Uterus (tissue), 4 donors: ENCODE measurements around the gene SDK2. TPM values are rescaled to one million over a fixed set of nuclear protein-coding genes. Genes with fewer than 3 reads are reported as not detected.
A peak's percentile ranks its signal among the peaks of the same experiment; 100 is the strongest.
"Not testable (repeated sequence)": the region's sequence is repeated elsewhere in the genome, so short reads cannot be mapped to it uniquely, and the experiment has no call there.

Source experiments
- DNase-seq, 2 donors: peaks; one replicate each; pipeline ENCODE4 v3.0.0-alpha.2; 2019 to 2020
- H3K27ac ChIP-seq, 2 donors: fragments of 200-600 bp; sonication (generic); 1 replicate in 1 of 2; 2 replicates in 1 of 2; pipeline ENCODE4 v1.5.1; 2016 to 2018
- H3K27me3 ChIP-seq, 2 donors: fragments of 200-600 bp; sonication (generic); one replicate each; pipeline ENCODE4 v1.5.1; 2018 to 2019; ENCODE audit warnings: control low read depth in 1 of 2
- H3K36me3 ChIP-seq, 2 donors: fragments of 200-600 bp; sonication (generic); one replicate each; pipeline ENCODE4 v1.5.1; 2019; ENCODE audit warnings: control low read depth in 1 of 2
- H3K4me1 ChIP-seq, 2 donors: fragments of 200-600 bp; sonication (generic); one replicate each; pipeline ENCODE4 v1.5.1; 2018 to 2019; ENCODE audit warnings: control low read depth in 1 of 2
- H3K4me3 ChIP-seq, 2 donors: fragments of 200-600 bp; sonication (generic); 1 replicate in 1 of 2; 2 replicates in 1 of 2; pipeline ENCODE4 v1.5.1; 2018 to 2019; ENCODE audit warnings: mild to moderate bottlenecking in 1 of 2
- H3K9me3 ChIP-seq, 2 donors: fragments of 200-600 bp; sonication (generic); one replicate each; pipeline ENCODE4 v1.5.1; 2019; ENCODE audit warnings: control low read depth in 1 of 2
- POLR2A ChIP-seq, 2 donors: fragments of 450-650 bp; IDR thresholded peaks; one replicate each; pipeline ENCODE4 v1.6.1; 2016; ENCODE audit warnings: antibody characterized with exemption in 2 of 2, mild to moderate bottlenecking in 1 of 2, moderate library complexity in 1 of 2
- intact Hi-C: fragments of 100-400 bp; cut with DNase I; formaldehyde crosslinking; loops from one replicate; pipeline ENCODE4 v1.15.1; 2023; ENCODE audit warnings: low total_unique reads
- total RNA-seq, 4 donors: library from RNA; depleted of rRNA in 3 of 4; stranded (reverse); fragments of >200 nt in 3 of 4; gene quantifications; one replicate each; pipeline versions ENCODE4 v1.1.0 to v1.2.4, GENCODE V29; 2014 to 2023
- TF ChIP-seq, protein P1 (sequence below), 4 experiments: fragments of 200-600 bp in 2 of 4; fragments of 450-650 bp in 2 of 4; sonication (generic) in 2 of 4; IDR thresholded peaks; one replicate each; pipeline ENCODE4 v1.5.1; 2016 to 2019; ENCODE audit warnings: antibody characterized with exemption in 4 of 4, mild to moderate bottlenecking in 2 of 4, moderate library complexity in 1 of 4
- donor health status: DM: yes; HTN: yes; CAD: no.

SDK2 gene
- total RNA-seq, 4 donors from 2014 or later: 1.1 to 5.0 TPM; not detected in 2

GRCh38 chr17:73337330-73337710 is 306.9 kb downstream of the SDK2 start:
- DNase-seq: no peak
- TF ChIP-seq POLR2A (IDR thresholded peaks at IDR 0.05): no peak
- TF ChIP-seq, protein P1, sequence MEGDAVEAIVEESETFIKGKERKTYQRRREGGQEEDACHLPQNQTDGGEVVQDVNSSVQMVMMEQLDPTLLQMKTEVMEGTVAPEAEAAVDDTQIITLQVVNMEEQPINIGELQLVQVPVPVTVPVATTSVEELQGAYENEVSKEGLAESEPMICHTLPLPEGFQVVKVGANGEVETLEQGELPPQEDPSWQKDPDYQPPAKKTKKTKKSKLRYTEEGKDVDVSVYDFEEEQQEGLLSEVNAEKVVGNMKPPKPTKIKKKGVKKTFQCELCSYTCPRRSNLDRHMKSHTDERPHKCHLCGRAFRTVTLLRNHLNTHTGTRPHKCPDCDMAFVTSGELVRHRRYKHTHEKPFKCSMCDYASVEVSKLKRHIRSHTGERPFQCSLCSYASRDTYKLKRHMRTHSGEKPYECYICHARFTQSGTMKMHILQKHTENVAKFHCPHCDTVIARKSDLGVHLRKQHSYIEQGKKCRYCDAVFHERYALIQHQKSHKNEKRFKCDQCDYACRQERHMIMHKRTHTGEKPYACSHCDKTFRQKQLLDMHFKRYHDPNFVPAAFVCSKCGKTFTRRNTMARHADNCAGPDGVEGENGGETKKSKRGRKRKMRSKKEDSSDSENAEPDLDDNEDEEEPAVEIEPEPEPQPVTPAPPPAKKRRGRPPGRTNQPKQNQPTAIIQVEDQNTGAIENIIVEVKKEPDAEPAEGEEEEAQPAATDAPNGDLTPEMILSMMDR (IDR thresholded peaks at IDR 0.05): no peak
- Histone ChIP-seq H3K4me3 (no peak overlapping the region), H3K27ac (peak overlapping the region; percentile 89 to 90), H3K4me1 (peaks cover 0 to 9% of the 10 kb centered on the region in 2 donors), H3K9me3 (no peaks in the 10 kb centered on the region), H3K27me3 (no peaks in the 10 kb centered on the region), H3K36me3 (no peaks in the 10 kb centered on the region)
- intact Hi-C loops: no loop called here

GRCh38 chr17:73336408-73337329 is 307.6 kb downstream of the SDK2 start:
- H3K9me3 ChIP-seq: no peaks in the 10 kb centered on the region
- no peak for DNase-seq
- intact Hi-C loops: no loop called here
- H3K4me1 ChIP-seq: peaks cover 0 to 5% of the 10 kb centered on the region in 2 donors
- H3K27me3 ChIP-seq: no peaks in the 10 kb centered on the region
- TF ChIP-seq, protein P1 (IDR thresholded peaks at IDR 0.05): no peak
- TF ChIP-seq POLR2A (IDR thresholded peaks at IDR 0.05): no peak
- H3K4me3 ChIP-seq: no peak overlapping the region
- H3K36me3 ChIP-seq: no peaks in the 10 kb centered on the region
- peak overlapping the region in 1 of 2 donors; percentile 89 for H3K27ac ChIP-seq

- DNase-seq: no peak
- H3K27me3 ChIP-seq: no peaks in the 10 kb centered on the region
- H3K27ac ChIP-seq: no peak overlapping the region
- intact Hi-C loops: no loop called here
- no peaks in the 10 kb centered on the region for H3K36me3 ChIP-seq
- TF ChIP-seq POLR2A (IDR thresholded peaks at IDR 0.05): no peak
- TF ChIP-seq, protein P1 (IDR thresholded peaks at IDR 0.05): no peak
- H3K4me3 ChIP-seq: no peak overlapping the region
- H3K9me3 ChIP-seq: no peaks in the 10 kb centered on the region
- no peaks in the 10 kb centered on the region for H3K4me1 ChIP-seq
Measured at GRCh38 chr17:73335591-73336407, 308.4 kb downstream of the SDK2 start.

DNA sequence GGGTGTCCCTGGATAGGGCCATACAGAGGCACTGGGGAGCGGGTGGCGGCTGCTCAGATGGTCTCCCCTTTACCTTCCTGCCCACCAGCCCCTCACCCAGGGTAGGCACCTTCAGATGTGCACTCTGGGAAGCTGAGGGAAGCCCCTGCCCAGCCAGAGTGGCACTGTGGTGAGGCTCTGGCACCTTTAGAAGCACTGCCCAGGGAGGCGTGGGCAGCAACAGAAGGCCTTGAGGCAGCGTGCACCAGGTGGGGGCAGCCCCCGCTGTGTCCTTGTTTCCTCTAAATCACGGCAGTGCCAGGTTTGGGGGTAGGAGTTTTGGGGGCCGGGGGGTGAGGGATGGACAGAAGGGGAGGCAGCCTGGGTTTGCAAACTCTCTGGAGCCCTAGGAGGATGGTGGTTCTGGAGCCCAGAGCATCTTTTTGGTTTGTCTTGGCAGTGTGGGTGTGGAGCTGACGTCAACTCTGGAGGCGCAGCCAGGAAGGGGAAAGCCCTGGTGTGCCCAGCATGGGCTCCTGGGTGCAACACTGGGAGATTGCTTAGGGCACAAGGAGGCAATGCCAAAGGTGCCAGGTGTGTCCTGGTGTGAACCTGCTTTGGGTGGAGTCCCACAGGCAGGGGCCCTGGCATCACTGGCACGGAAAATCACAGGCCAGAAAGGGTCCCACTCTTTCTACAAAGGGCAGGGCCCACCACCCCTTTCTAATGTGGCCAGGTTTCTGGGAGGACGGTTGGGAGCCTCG is 309.3 kb downstream of the SDK2 start:
- Histone ChIP-seq H3K36me3 (no peaks in the 10 kb centered on the region), H3K27me3 (no peaks in the 10 kb centered on the region), H3K9me3 (no peaks in the 10 kb centered on the region), H3K4me3 (no peak overlapping the region), H3K27ac (no peak overlapping the region), H3K4me1 (no peaks in the 10 kb centered on the region)
- intact Hi-C loops: no loop called here
- TF ChIP-seq, protein P1 (IDR thresholded peaks at IDR 0.05): no peak
- TF ChIP-seq POLR2A (IDR thresholded peaks at IDR 0.05): no peak
- no peak for DNase-seq

- H3K9me3 ChIP-seq, H3K27me3 ChIP-seq, H3K36me3 ChIP-seq, intact Hi-C loops, H3K4me1 ChIP-seq, H3K27ac ChIP-seq, DNase-seq, H3K4me3 ChIP-seq: not testable (repeated sequence)
Measured at GRCh38 chr17:73333445-73333844, 310.8 kb downstream of the SDK2 start.
